H9 (cell line): ENCODE data around the gene MIPOL1. TPM values are rescaled to one million over a fixed set of nuclear protein-coding genes. Genes with fewer than 3 reads are reported as not detected.

ENCODE experiments used
- DNase-seq: peaks from one replicate; pipeline ENCODE4 v3.0.0-alpha.2; 2017
- H2AFZ ChIP-seq: one replicate; pipeline ENCODE4 v1.6.1; 2013; ENCODE audit warnings: mild to moderate bottlenecking, low read length, control low read depth, moderate library complexity
- H2AK5ac ChIP-seq: 2 replicates; pipeline ENCODE4 v1.6.1; 2013; ENCODE audit warnings: low read length, control low read depth, mixed read lengths; ENCODE audit not compliant: insufficient read length
- H2BK120ac ChIP-seq: one replicate; pipeline ENCODE4 v1.6.1; 2013; ENCODE audit warnings: low read depth, mild to moderate bottlenecking, low read length, control low read depth, inconsistent platforms; ENCODE audit not compliant: poor library complexity, severe bottlenecking
- H2BK12ac ChIP-seq: 2 replicates; pipeline ENCODE4 v1.6.1; 2013; ENCODE audit warnings: low read length, control low read depth, mixed read lengths, low read depth; ENCODE audit not compliant: insufficient read length
- H2BK15ac ChIP-seq: 2 replicates; pipeline ENCODE4 v1.6.1; 2013; ENCODE audit warnings: low read depth, low read length, control low read depth
- H2BK20ac ChIP-seq: one replicate; pipeline ENCODE4 v1.6.1; 2013; ENCODE audit warnings: low read depth, mild to moderate bottlenecking, low read length, control low read depth, inconsistent platforms; ENCODE audit not compliant: poor library complexity, severe bottlenecking
- H2BK5ac ChIP-seq: 2 replicates; pipeline ENCODE4 v1.6.1; 2013; ENCODE audit warnings: low read length, control low read depth, mixed read lengths; ENCODE audit not compliant: insufficient read length
- H3K14ac ChIP-seq: 2 replicates; pipeline ENCODE4 v1.6.1; 2013; ENCODE audit warnings: low read length, control low read depth; ENCODE audit not compliant: insufficient read depth
- H3K18ac ChIP-seq: 2 replicates; pipeline ENCODE4 v1.6.1; 2013; ENCODE audit warnings: low read depth, mild to moderate bottlenecking, mixed read lengths, low read length, control low read depth; ENCODE audit not compliant: insufficient read length
- H3K23ac ChIP-seq: 2 replicates; pipeline ENCODE4 v1.6.1; 2013; ENCODE audit warnings: low read length, control low read depth, mixed read lengths, low read depth; ENCODE audit not compliant: insufficient read length
- H3K23me2 ChIP-seq: 2 replicates; pipeline ENCODE4 v1.6.1; 2013; ENCODE audit warnings: low read depth, mild to moderate bottlenecking, mixed read lengths, low read length, control low read depth; ENCODE audit not compliant: insufficient read length, poor library complexity, severe bottlenecking
- H3K27ac ChIP-seq: 2 replicates; pipeline ENCODE4 v1.5.1; 2013; ENCODE audit warnings: low read length, control low read depth, mixed read lengths, low read depth; ENCODE audit not compliant: insufficient read length
- H3K27me3 ChIP-seq: 2 replicates; pipeline ENCODE4 v1.6.1; 2013; ENCODE audit warnings: low read length, control low read depth, inconsistent platforms; ENCODE audit not compliant: insufficient read depth
- H3K4ac ChIP-seq: 2 replicates; pipeline ENCODE4 v1.6.1; 2013; ENCODE audit warnings: low read depth, mild to moderate bottlenecking, control low read depth, inconsistent platforms, low read length, moderate library complexity
- H3K4me1 ChIP-seq: 2 replicates; pipeline ENCODE4 v1.6.1; 2013; ENCODE audit warnings: low read length, control low read depth, inconsistent platforms; ENCODE audit not compliant: insufficient read depth
- H3K4me2 ChIP-seq: 2 replicates; pipeline ENCODE4 v1.6.1; 2013; ENCODE audit warnings: low read length, control low read depth, mixed read lengths; ENCODE audit not compliant: insufficient read length, insufficient read depth
- H3K56ac ChIP-seq: 2 replicates; pipeline ENCODE4 v1.6.1; 2013; ENCODE audit warnings: low read depth, mild to moderate bottlenecking, mixed read lengths, low read length, control low read depth; ENCODE audit not compliant: insufficient read length
- H3K79me1 ChIP-seq: 2 replicates; pipeline ENCODE4 v1.6.1; 2013; ENCODE audit warnings: low read depth, mild to moderate bottlenecking, moderate library complexity, low read length, control low read depth, inconsistent platforms; ENCODE audit not compliant: insufficient read depth, poor library complexity, severe bottlenecking
- H3K79me2 ChIP-seq: 2 replicates; pipeline ENCODE4 v1.6.1; 2013; ENCODE audit warnings: low read length, control low read depth, inconsistent platforms; ENCODE audit not compliant: insufficient read depth
- H3K9ac ChIP-seq: 2 replicates; pipeline ENCODE4 v1.6.1; 2013; ENCODE audit warnings: low read length, control low read depth, mixed read lengths; ENCODE audit not compliant: insufficient read length; ENCODE audit errors: extremely low read depth
- H3K9me3 ChIP-seq: one replicate; pipeline ENCODE4 v1.6.1; 2013; ENCODE audit warnings: low read depth, low read length, inconsistent platforms; ENCODE audit not compliant: control insufficient read depth
- H3T11ph ChIP-seq: one replicate; pipeline ENCODE4 v1.6.1; 2013; ENCODE audit warnings: mild to moderate bottlenecking, low read length, control low read depth, inconsistent platforms
- H4K20me1 ChIP-seq: one replicate; pipeline ENCODE4 v1.6.1; 2013; ENCODE audit not compliant: control insufficient read depth, insufficient read length, insufficient read depth
- H4K5ac ChIP-seq: 2 replicates; pipeline ENCODE4 v1.6.1; 2013; ENCODE audit warnings: low read depth, mild to moderate bottlenecking, mixed read lengths, low read length, control low read depth; ENCODE audit not compliant: insufficient read length
- H4K8ac ChIP-seq: replicated peaks from 2 replicates; pipeline ENCODE4 v1.6.1; 2013; ENCODE audit warnings: low read length, control low read depth, mixed read lengths, low read depth; ENCODE audit not compliant: insufficient read length
- H4K91ac ChIP-seq: 2 replicates; pipeline ENCODE4 v1.6.1; 2013; ENCODE audit warnings: low read depth, mild to moderate bottlenecking, moderate library complexity, mixed read lengths, low read length, control low read depth; ENCODE audit not compliant: insufficient read length
- H3K27ac Mint-ChIP-seq, 3 experiments: 2 replicates in 2 of 3; 3 replicates in 1 of 3; pipeline ENCODE4 v1.8.0; 2020 to 2021; ENCODE audit warnings: mixed read lengths in 3 of 3, mild to moderate bottlenecking in 1 of 3, moderate library complexity in 1 of 3
- H3K27me3 Mint-ChIP-seq: 2 replicates; pipeline ENCODE4 v1.8.0; 2021; ENCODE audit warnings: low read depth, mild to moderate bottlenecking, moderate library complexity, mixed read lengths
- H3K36me3 Mint-ChIP-seq, 3 experiments: 2 replicates in 2 of 3; 3 replicates in 1 of 3; pipeline ENCODE4 v1.8.0; 2020 to 2021; ENCODE audit warnings: low read depth in 3 of 3, mixed read lengths in 3 of 3; ENCODE audit not compliant: insufficient read depth in 1 of 3
- H3K4me1 Mint-ChIP-seq, 2 experiments: 2 replicates each; pipeline ENCODE4 v1.8.0; 2020; ENCODE audit warnings: mixed read lengths in 2 of 2
- H3K4me3 Mint-ChIP-seq, 2 experiments: 2 replicates in 1 of 2; 3 replicates in 1 of 2; pipeline ENCODE4 v1.8.0; 2020 to 2021; ENCODE audit warnings: mild to moderate bottlenecking in 2 of 2, mixed read lengths in 2 of 2, moderate library complexity in 1 of 2
- H3K9me3 Mint-ChIP-seq, 2 experiments: 2 replicates in 1 of 2; 3 replicates in 1 of 2; pipeline ENCODE4 v1.8.0; 2020; ENCODE audit warnings: mild to moderate bottlenecking in 2 of 2, mixed read lengths in 2 of 2, moderate library complexity in 1 of 2
- WGBS: extraction: QIAGEN DNeasy Blood & Tissue Kit; methylation state at CpG from one replicate; pipeline ENCODE4 v1.1.7; 2013; ENCODE audit warnings: missing lambda C conversion rate, low lambda C conversion rate, mixed read lengths; ENCODE audit not compliant: insufficient read length; ENCODE audit errors: extremely low coverage; 5-methylcytosine and 5-hydroxymethylcytosine counted together
- total RNA-seq: library from RNA; stranded (reverse); gene quantifications from 2 replicates; pipeline ENCODE4 v1.2.1, GENCODE V29; 2021
- TF ChIP-seq, protein P1 (sequence below): fragments of 200-600 bp; sonication (generic); conservative IDR thresholded peaks from 3 replicates; pipeline ENCODE4 v1.8.0; 2021; ENCODE audit warnings: antibody characterized with exemption, mild to moderate bottlenecking

Gene MIPOL1
- total RNA-seq, 1 experiment from 2014 or later, result 15.6 TPM

DNA sequence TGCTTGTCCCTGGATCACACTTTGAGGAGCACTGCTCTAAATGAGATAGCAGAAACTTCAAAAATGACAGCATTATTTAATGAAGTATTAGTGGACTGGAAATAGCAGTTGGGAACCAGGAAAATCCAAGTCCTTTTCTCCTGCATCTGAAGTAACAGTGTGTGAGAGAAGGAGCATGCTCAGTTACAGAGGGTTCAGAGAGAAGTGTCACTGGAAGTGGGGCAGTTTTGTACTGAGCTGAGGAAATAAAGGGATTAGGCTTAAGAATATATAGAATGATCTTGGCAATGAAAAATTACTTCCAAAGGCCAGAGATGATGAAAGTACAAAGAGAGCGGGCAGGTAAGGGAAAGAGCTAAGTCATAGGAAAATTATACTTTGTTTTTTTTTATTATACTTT lies 130.9 kb downstream of the MIPOL1 start:
- Histone ChIP-seq H4K20me1 (no peaks in the 10 kb centered on the region), H2AK5ac (no peak overlapping the region), H3K79me2 (no peaks in the 10 kb centered on the region), H3K4ac (no peak overlapping the region), H2BK12ac (no peak overlapping the region), H3K4me2 (no peak overlapping the region), H3K56ac (no peak overlapping the region), H2BK120ac (no peak overlapping the region), H3K18ac (no peak overlapping the region), H3K27me3 (no peaks in the 10 kb centered on the region), H3K27ac (no peak overlapping the region), H4K5ac (no peak overlapping the region), H3K23me2 (no peaks in the 10 kb centered on the region), H3K79me1 (no peaks in the 10 kb centered on the region), H2BK15ac (no peak overlapping the region), H3K9ac (no peak overlapping the region), H3K14ac (no peak overlapping the region), H2AFZ (no peak overlapping the region), H2BK20ac (no peak overlapping the region), H3K23ac (no peak overlapping the region), H3K9me3 (no peaks in the 10 kb centered on the region), H2BK5ac (no peak overlapping the region), H4K8ac (no peak overlapping the region), H3K4me1 (no peaks in the 10 kb centered on the region), H4K91ac (no peak overlapping the region), H3T11ph (no peak overlapping the region)
- H3K27me3 Mint-ChIP-seq, result no peaks in the 10 kb centered on the region
- peak overlapping the region in 1 of 3 experiments; percentile 74; a peak in 1 of 7 replicates for H3K27ac Mint-ChIP-seq
- TF ChIP-seq, protein P1, sequence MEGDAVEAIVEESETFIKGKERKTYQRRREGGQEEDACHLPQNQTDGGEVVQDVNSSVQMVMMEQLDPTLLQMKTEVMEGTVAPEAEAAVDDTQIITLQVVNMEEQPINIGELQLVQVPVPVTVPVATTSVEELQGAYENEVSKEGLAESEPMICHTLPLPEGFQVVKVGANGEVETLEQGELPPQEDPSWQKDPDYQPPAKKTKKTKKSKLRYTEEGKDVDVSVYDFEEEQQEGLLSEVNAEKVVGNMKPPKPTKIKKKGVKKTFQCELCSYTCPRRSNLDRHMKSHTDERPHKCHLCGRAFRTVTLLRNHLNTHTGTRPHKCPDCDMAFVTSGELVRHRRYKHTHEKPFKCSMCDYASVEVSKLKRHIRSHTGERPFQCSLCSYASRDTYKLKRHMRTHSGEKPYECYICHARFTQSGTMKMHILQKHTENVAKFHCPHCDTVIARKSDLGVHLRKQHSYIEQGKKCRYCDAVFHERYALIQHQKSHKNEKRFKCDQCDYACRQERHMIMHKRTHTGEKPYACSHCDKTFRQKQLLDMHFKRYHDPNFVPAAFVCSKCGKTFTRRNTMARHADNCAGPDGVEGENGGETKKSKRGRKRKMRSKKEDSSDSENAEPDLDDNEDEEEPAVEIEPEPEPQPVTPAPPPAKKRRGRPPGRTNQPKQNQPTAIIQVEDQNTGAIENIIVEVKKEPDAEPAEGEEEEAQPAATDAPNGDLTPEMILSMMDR, result no peak
- no peak overlapping the region for H3K4me3 Mint-ChIP-seq
- no peaks in the 10 kb centered on the region for H3K4me1 Mint-ChIP-seq
- DNase-seq, result no peak
- peaks cover 3 to 7% of the 10 kb centered on the region in 2 experiments; a peak in 2 of 5 replicates for H3K9me3 Mint-ChIP-seq
- peaks cover 0 to 13% (median 8%) of the 10 kb centered on the region in 3 experiments; a peak in 5 of 7 replicates for H3K36me3 Mint-ChIP-seq
- no CpG with 5 or more reads among the region's 1 CpG for WGBS
